ENCODE data around the gene CRYBG1. TPM values are rescaled to one million over a fixed set of nuclear protein-coding genes. Genes with fewer than 3 reads are reported as not detected.
A peak's percentile ranks its signal among the peaks of the same experiment; 100 is the strongest.

The CRYBG1 gene
- total and polyA plus RNA-seq, 2 of the 4 experiments (the other 2 are of a cell fraction), result 0.38 to 1.1 TPM

GRCh38 chr6:106525107-106525881 is 164.8 kb downstream of the CRYBG1 start:
- no CpG with 5 or more reads among the region's 7 CpGs for WGBS, 2 experiments (ENCODE audit: extremely low coverage in 2 of 2, insufficient read length in 1 of 2)

More at GRCh38 chr6:106525107-106525881, 164.8 kb downstream of the CRYBG1 start:
- Histone ChIP-seq H2AK5ac (ENCODE audit: low read depth, low read length) (no peak overlapping the region), H3K56ac (ENCODE audit: extremely low read depth, insufficient read depth, low read length) (no peak overlapping the region), H2BK5ac (ENCODE audit: low read depth, low read length, poor library complexity, severe bottlenecking) (peak overlapping the region; percentile 14), H3K36me3 (ENCODE audit: control insufficient read depth, insufficient read depth, low read length) (no peaks in the 10 kb centered on the region), H4K8ac (ENCODE audit: low read depth in 2 of 2, low read length in 2 of 2) (peak overlapping the region in 1 of 2 experiments; percentile 12; a peak in 1 of 4 replicates), H3K9me1 (ENCODE audit: insufficient read depth, low read length) (0 out of 2 replicates have a peak, but pooled peaks cover 2% of the 10 kb centered on the region), H3K4me1 (ENCODE audit: control insufficient read depth, insufficient read depth, low read length) (peaks cover 5% of the 10 kb centered on the region), H3K23ac (ENCODE audit: low read depth, low read length) (no peak overlapping the region; the same call in 1 of the 2 replicates), H2BK120ac (ENCODE audit: low read depth, low read length) (peak overlapping the region; percentile 33; the same call in 1 of the 2 replicates), H3K79me1 (ENCODE audit: low read depth in 1 of 2, low read length in 2 of 2) (no peaks in the 10 kb centered on the region), H3K4me3 (ENCODE audit: insufficient read depth, low read depth, low read length) (no peak overlapping the region), H2AK9ac (replicated peaks; ENCODE audit: low read depth, low read length, poor library complexity) (no peak overlapping the region), H4K20me1 (ENCODE audit: insufficient read depth, low read length) (no peaks in the 10 kb centered on the region), H2BK15ac (ENCODE audit: low read depth, low read length) (peak overlapping the region; percentile 9; the same call in 1 of the 3 replicates), H2AFZ (replicated peaks; ENCODE audit: low read length, poor library complexity) (no peak overlapping the region), H3K27ac (ENCODE audit: insufficient read depth, low read length) (no peak overlapping the region), H4K5ac (ENCODE audit: low read depth, low read length) (no peak overlapping the region; the same call in 1 of the 2 replicates), H3K4ac (ENCODE audit: low read depth, low read length) (no peak overlapping the region), H3K14ac (replicated peaks; ENCODE audit: low read depth, low read length) (no peak overlapping the region), H3K9me3 (ENCODE audit: control insufficient read depth, insufficient read depth, low read length) (no peaks in the 10 kb centered on the region), H3K27me3 (ENCODE audit: control insufficient read depth, insufficient read depth, low read length) (no peaks in the 10 kb centered on the region), H3K18ac (ENCODE audit: low read depth, low read length) (no peak overlapping the region), H4K91ac (ENCODE audit: insufficient read depth, low read depth, low read length) (no peak overlapping the region), H3K9ac (ENCODE audit: low read depth, low read length) (no peak overlapping the region), H2BK20ac (ENCODE audit: low read depth, low read length) (peak overlapping the region; percentile 6; the same call in 1 of the 2 replicates), H3K4me2 (ENCODE audit: low read depth, low read length) (no peak overlapping the region)
- TF ChIP-seq RCOR1 (IDR thresholded peaks at IDR 0.05; ENCODE audit: insufficient replicate concordance, low read length) (no peak), ELK1 (IDR thresholded peaks at IDR 0.05; ENCODE audit: borderline replicate concordance, low read depth, low read length) (no peak), USF2 (IDR thresholded peaks at IDR 0.05; ENCODE audit: low read depth, low read length) (no peak), CHD1 (IDR thresholded peaks at IDR 0.05; ENCODE audit: low read depth, low read length) (no peak), SMC3 (IDR thresholded peaks at IDR 0.05; ENCODE audit: low read depth, low read length) (no peak), NFE2L2 (IDR thresholded peaks at IDR 0.05; ENCODE audit: low read depth, low read length) (no peak), MAFK (IDR thresholded peaks at IDR 0.05; ENCODE audit: low read depth, low read length) (no peak), POLR2A (IDR thresholded peaks at IDR 0.05; ENCODE audit: low read depth, low read length) (no peak), CEBPB (IDR thresholded peaks at IDR 0.05; ENCODE audit: low read depth, low read length) (no peak), RAD21 (IDR thresholded peaks at IDR 0.05; ENCODE audit: low read length) (no peak), MXI1 (IDR thresholded peaks at IDR 0.05; ENCODE audit: borderline replicate concordance, low read depth, low read length) (no peak), FOS (IDR thresholded peaks at IDR 0.05; ENCODE audit: low read depth, low read length) (no peak), MAZ (IDR thresholded peaks at IDR 0.05; ENCODE audit: borderline replicate concordance, low read depth, low read length) (no peak), BHLHE40 (IDR thresholded peaks at IDR 0.05; ENCODE audit: low read depth, low read length) (no peak)
- in situ Hi-C loops (cut with MboI; ENCODE audit: low sequenced_read_pairs) (no loop called here), dilution Hi-C loops (cut with HindIII; ENCODE audit: low sequenced_read_pairs, unreplicated experiment) (no loop called here), intact Hi-C loops (cut with micrococcal nuclease) (no loop called here)
- no peak for ATAC-seq (ENCODE audit: low read depth)
- no peak for DNase-seq
- CTCF ChIA-PET, result no interaction called here
- BruUV-seq (replicated peaks), result no TSS peak
- POLR2A ChIA-PET (ENCODE audit: unreplicated experiment), result no interaction called here

Data from IMR-90 (cell line).